ENCODE results near the gene IL1RN. TPM values are rescaled to one million over a fixed set of nuclear protein-coding genes. Genes with fewer than 3 reads are reported as not detected.

Gene IL1RN
- total RNA-seq, 1 donor from 2014 or later: not detected

GRCh38 chr2:113112871-113113270, 14.5 kb upstream of the IL1RN start:
- Mint-ChIP-seq H3K27me3 (ENCODE audit: low read depth, unreplicated experiment) (peaks cover 8% of the 10 kb centered on the region), H3K9me3 (ENCODE audit: unreplicated experiment) (no peaks in the 10 kb centered on the region), H3K4me1 (ENCODE audit: low read depth, unreplicated experiment) (no peaks in the 10 kb centered on the region), H3K27ac (ENCODE audit: unreplicated experiment) (no peak overlapping the region), H3K4me3 (ENCODE audit: unreplicated experiment) (no peak overlapping the region), H3K36me3 (ENCODE audit: low read depth, unreplicated experiment) (no peaks in the 10 kb centered on the region)
- TF ChIP-seq CTCF (IDR thresholded peaks at IDR 0.05; ENCODE audit: insufficient read depth, low read depth, low read length): no peak
- Histone ChIP-seq H2AFZ (ENCODE audit: low read depth, low read length) (no peak overlapping the region), H3K4me1 (ENCODE audit: insufficient read depth, low read length) (peaks cover 2% of the 10 kb centered on the region), H3K79me2 (ENCODE audit: insufficient read depth, low read length) (no peaks in the 10 kb centered on the region), H3K27ac (ENCODE audit: low read depth, low read length) (no peak overlapping the region), H3K27me3 (ENCODE audit: insufficient read depth, low read length) (peaks cover 20% of the 10 kb centered on the region), H3K9ac (ENCODE audit: low read length) (no peak overlapping the region), H3K4me3 (ENCODE audit: insufficient read depth, low read depth, low read length) (no peak overlapping the region), H3K36me3 (ENCODE audit: insufficient read depth, low read length) (no peaks in the 10 kb centered on the region), H3K9me3 (ENCODE audit: insufficient read depth, low read depth, low read length) (no peaks in the 10 kb centered on the region), H4K20me1 (ENCODE audit: insufficient read depth, low read length) (no peaks in the 10 kb centered on the region), H3K4me2 (ENCODE audit: low read length) (no peak overlapping the region)
- FAIRE-seq (no peak), DNase-seq (ENCODE audit: low read depth) (no peak)

- Histone ChIP-seq H3K9me3 (ENCODE audit: insufficient read depth, low read depth, low read length) (no peaks in the 10 kb centered on the region), H3K4me3 (ENCODE audit: insufficient read depth, low read depth, low read length) (no peak overlapping the region), H3K79me2 (ENCODE audit: insufficient read depth, low read length) (no peaks in the 10 kb centered on the region), H3K27me3 (ENCODE audit: insufficient read depth, low read length) (peaks cover 20% of the 10 kb centered on the region), H3K27ac (ENCODE audit: low read depth, low read length) (no peak overlapping the region), H4K20me1 (ENCODE audit: insufficient read depth, low read length) (no peaks in the 10 kb centered on the region), H3K36me3 (ENCODE audit: insufficient read depth, low read length) (no peaks in the 10 kb centered on the region), H2AFZ (ENCODE audit: low read depth, low read length) (no peak overlapping the region), H3K4me1 (ENCODE audit: insufficient read depth, low read length) (peaks cover 5% of the 10 kb centered on the region), H3K4me2 (ENCODE audit: low read length) (no peak overlapping the region), H3K9ac (ENCODE audit: low read length) (no peak overlapping the region)
- no peak for TF ChIP-seq EZH2 (IDR thresholded peaks at IDR 0.05; ENCODE audit: insufficient read depth, low read length)
- no peak for TF ChIP-seq CTCF (IDR thresholded peaks at IDR 0.05; ENCODE audit: insufficient read depth, low read depth, low read length)
- FAIRE-seq (no peak), DNase-seq (ENCODE audit: low read depth) (no peak)
- H3K9me3 Mint-ChIP-seq (ENCODE audit: unreplicated experiment): no peaks in the 10 kb centered on the region
- H3K36me3 Mint-ChIP-seq (ENCODE audit: low read depth, unreplicated experiment): no peaks in the 10 kb centered on the region
- peaks cover 8% of the 10 kb centered on the region for H3K27me3 Mint-ChIP-seq (ENCODE audit: low read depth, unreplicated experiment)
- H3K27ac Mint-ChIP-seq (ENCODE audit: unreplicated experiment): no peak overlapping the region
- no peak overlapping the region for H3K4me3 Mint-ChIP-seq (ENCODE audit: unreplicated experiment)
- no peaks in the 10 kb centered on the region for H3K4me1 Mint-ChIP-seq (ENCODE audit: low read depth, unreplicated experiment)
Observed at GRCh38 chr2:113113807-113114206, 13.6 kb upstream of the IL1RN start.

GRCh38 chr2:113114224-113114945, 13.0 kb upstream of the IL1RN start:
- H3K4me3 ChIP-seq (ENCODE audit: insufficient read depth, low read depth, low read length): no peak overlapping the region
- DNase-seq (ENCODE audit: low read depth) (no peak), FAIRE-seq (no peak)
- H3K27ac Mint-ChIP-seq (ENCODE audit: unreplicated experiment): no peak overlapping the region
- no peaks in the 10 kb centered on the region for H3K9me3 ChIP-seq (ENCODE audit: insufficient read depth, low read depth, low read length)
- H3K9me3 Mint-ChIP-seq (ENCODE audit: unreplicated experiment): no peaks in the 10 kb centered on the region
- H3K4me3 Mint-ChIP-seq (ENCODE audit: unreplicated experiment): no peak overlapping the region
- no peaks in the 10 kb centered on the region for H3K36me3 ChIP-seq (ENCODE audit: insufficient read depth, low read length)
- peaks cover 5% of the 10 kb centered on the region for H3K4me1 ChIP-seq (ENCODE audit: insufficient read depth, low read length)
- no peaks in the 10 kb centered on the region for H3K79me2 ChIP-seq (ENCODE audit: insufficient read depth, low read length)
- TF ChIP-seq EZH2 (IDR thresholded peaks at IDR 0.05; ENCODE audit: insufficient read depth, low read length) (no peak), CTCF (IDR thresholded peaks at IDR 0.05; ENCODE audit: insufficient read depth, low read depth, low read length) (no peak)
- no peaks in the 10 kb centered on the region for H4K20me1 ChIP-seq (ENCODE audit: insufficient read depth, low read length)
- peaks cover 8% of the 10 kb centered on the region for H3K27me3 Mint-ChIP-seq (ENCODE audit: low read depth, unreplicated experiment)
- H3K27me3 ChIP-seq (ENCODE audit: insufficient read depth, low read length): peaks cover 19% of the 10 kb centered on the region
- H3K4me2 ChIP-seq (ENCODE audit: low read length): no peak overlapping the region
- no peak overlapping the region for H3K9ac ChIP-seq (ENCODE audit: low read length)
- no peak overlapping the region for H3K27ac ChIP-seq (ENCODE audit: low read depth, low read length)
- H2AFZ ChIP-seq (ENCODE audit: low read depth, low read length): no peak overlapping the region
- H3K4me1 Mint-ChIP-seq (ENCODE audit: low read depth, unreplicated experiment): no peaks in the 10 kb centered on the region
- H3K36me3 Mint-ChIP-seq (ENCODE audit: low read depth, unreplicated experiment): no peaks in the 10 kb centered on the region
